Hematopoietic multipotent progenitor cell treated with erythropoietin and hydrocortisone succinate and interleukin-3 and kit ligand, for 15 days (in vitro differentiated cells): Measurements from ENCODE around the gene KIF12.

Experiments
- DNase-seq: peaks from one replicate; pipeline ENCODE4 v3.0.0-alpha.2; 2015; ENCODE audit warnings: low spot score

The KIF12 gene

GRCh38 chr9:114065304-114065703 is 33.8 kb downstream of the KIF12 start:
- DNase-seq: no peak

- DNase-seq: no peak
Measured at GRCh38 chr9:114061830-114062474, 37.1 kb downstream of the KIF12 start.

GRCh38 chr9:114061292-114061691 is 37.8 kb downstream of the KIF12 start:
- no peak for DNase-seq

GRCh38 chr9:114060711-114061110 is 38.4 kb downstream of the KIF12 start:
- no peak for DNase-seq

GRCh38 chr9:114060070-114060469 is 39.0 kb downstream of the KIF12 start:
- no peak for DNase-seq

GRCh38 chr9:114059047-114059803 is 39.9 kb downstream of the KIF12 start:
- no peak for DNase-seq

GRCh38 chr9:114058688-114059046 is 40.4 kb downstream of the KIF12 start:
- DNase-seq: no peak

- no peak for DNase-seq
Measured at GRCh38 chr9:114057161-114057885, 41.8 kb downstream of the KIF12 start.

- no peak for DNase-seq
Measured at GRCh38 chr9:114056527-114056926, 42.6 kb downstream of the KIF12 start.

- DNase-seq: no peak
Measured at GRCh38 chr9:114055894-114056293, 43.2 kb downstream of the KIF12 start.

GRCh38 chr9:114055061-114055460 is 44.0 kb downstream of the KIF12 start:
- no peak for DNase-seq

GRCh38 chr9:114054191-114054690 is 44.9 kb downstream of the KIF12 start:
- no peak for DNase-seq

- no peak for DNase-seq
Measured at GRCh38 chr9:114053246-114054005, 45.7 kb downstream of the KIF12 start.

- DNase-seq: no peak
Measured at GRCh38 chr9:114051706-114052105, 47.4 kb downstream of the KIF12 start.

GRCh38 chr9:114051281-114051680 is 47.8 kb downstream of the KIF12 start:
- DNase-seq: no peak

- DNase-seq: no peak
Measured at GRCh38 chr9:114050646-114051045, 48.4 kb downstream of the KIF12 start.

- DNase-seq: no peak
Measured at GRCh38 chr9:114050226-114050568, 48.9 kb downstream of the KIF12 start.

GRCh38 chr9:114049441-114050225 is 49.5 kb downstream of the KIF12 start:
- no peak for DNase-seq

- DNase-seq: no peak
Measured at GRCh38 chr9:114048533-114049415, 50.3 kb downstream of the KIF12 start.

GRCh38 chr9:114047717-114048116 is 51.4 kb downstream of the KIF12 start:
- no peak for DNase-seq
